ENCODE data around the gene HTT. TPM values are rescaled to one million over a fixed set of nuclear protein-coding genes. Genes with fewer than 3 reads are reported as not detected.

Gene HTT
- total RNA-seq, 1 donor from 2014 or later = 43.8 TPM

- no peak for DNase-seq (ENCODE audit: low read depth)
- H3K27me3 ChIP-seq (ENCODE audit: control insufficient read depth, insufficient read depth, low read length) = peaks cover 6% of the 10 kb centered on the region
- no peak for TF ChIP-seq CTCF (IDR thresholded peaks at IDR 0.05; ENCODE audit: insufficient read depth, low read length, poor library complexity, severe bottlenecking)
- H3K36me3 ChIP-seq (ENCODE audit: control insufficient read depth, insufficient read depth, low read length) = no peaks in the 10 kb centered on the region
- H3K4me3 ChIP-seq (ENCODE audit: low read depth, low read length) = no peak overlapping the region
These were observed 43.0 kb upstream of the HTT start for GRCh38 chr4:3031357-3032082.

GRCh38 chr4:3034231-3034630 is 40.2 kb upstream of the HTT start:
- TF ChIP-seq CTCF (IDR thresholded peaks at IDR 0.05; ENCODE audit: insufficient read depth, low read length, poor library complexity, severe bottlenecking) = no peak
- peaks cover 6% of the 10 kb centered on the region for H3K27me3 ChIP-seq (ENCODE audit: control insufficient read depth, insufficient read depth, low read length)

GRCh38 chr4:3035249-3035648 is 39.2 kb upstream of the HTT start:
- H3K4me3 ChIP-seq (ENCODE audit: low read depth, low read length) = no peak overlapping the region
- no peak for TF ChIP-seq CTCF (IDR thresholded peaks at IDR 0.05; ENCODE audit: insufficient read depth, low read length, poor library complexity, severe bottlenecking)
- H3K27me3 ChIP-seq (ENCODE audit: control insufficient read depth, insufficient read depth, low read length) = peaks cover 6% of the 10 kb centered on the region
- no peaks in the 10 kb centered on the region for H3K36me3 ChIP-seq (ENCODE audit: control insufficient read depth, insufficient read depth, low read length)
- DNase-seq (ENCODE audit: low read depth) = no peak

More at GRCh38 chr4:3034231-3034630, 40.2 kb upstream of the HTT start:
- H3K4me3 ChIP-seq (ENCODE audit: low read depth, low read length) = no peak overlapping the region
- no peaks in the 10 kb centered on the region for H3K36me3 ChIP-seq (ENCODE audit: control insufficient read depth, insufficient read depth, low read length)
- no peak for DNase-seq (ENCODE audit: low read depth)

- H3K36me3 ChIP-seq (ENCODE audit: control insufficient read depth, insufficient read depth, low read length) = no peaks in the 10 kb centered on the region
- TF ChIP-seq CTCF (IDR thresholded peaks at IDR 0.05; ENCODE audit: insufficient read depth, low read length, poor library complexity, severe bottlenecking) = no peak
- H3K4me3 ChIP-seq (ENCODE audit: low read depth, low read length) = no peak overlapping the region
- DNase-seq (ENCODE audit: low read depth) = no peak
- peaks cover 6% of the 10 kb centered on the region for H3K27me3 ChIP-seq (ENCODE audit: control insufficient read depth, insufficient read depth, low read length)
These were observed 38.8 kb upstream of the HTT start for GRCh38 chr4:3035674-3036073.

GRCh38 chr4:3036131-3036952 is 38.1 kb upstream of the HTT start:
- TF ChIP-seq CTCF (IDR thresholded peaks at IDR 0.05; ENCODE audit: insufficient read depth, low read length, poor library complexity, severe bottlenecking) = no peak
- DNase-seq (ENCODE audit: low read depth) = no peak
- H3K36me3 ChIP-seq (ENCODE audit: control insufficient read depth, insufficient read depth, low read length) = no peaks in the 10 kb centered on the region
- peaks cover 2% of the 10 kb centered on the region for H3K27me3 ChIP-seq (ENCODE audit: control insufficient read depth, insufficient read depth, low read length)
- no peak overlapping the region for H3K4me3 ChIP-seq (ENCODE audit: low read depth, low read length)

All from kidney epithelial cell (primary cell).